Fibroblast of lung (primary cell): ENCODE measurements around the gene TEX29. TPM values are rescaled to one million over a fixed set of nuclear protein-coding genes. Genes with fewer than 3 reads are reported as not detected.

Experiments
- DNase-seq, 2 donors: peaks; one replicate each; pipeline versions ENCODE4 v3.0.0 to v3.0.0-alpha.2; 2010; ENCODE audit warnings: low read depth in 2 of 2
- H2AFZ ChIP-seq: 2 replicates; pipeline ENCODE4 v1.5.1; 2012; ENCODE audit warnings: low read length, control low read depth, inconsistent platforms
- H3K27ac ChIP-seq: 2 replicates; pipeline ENCODE4 v1.5.1; 2011; ENCODE audit warnings: low read length, control low read depth; ENCODE audit not compliant: insufficient read depth
- H3K27me3 ChIP-seq: 2 replicates; pipeline ENCODE4 v1.5.1; 2011; ENCODE audit warnings: mild to moderate bottlenecking, low read length; ENCODE audit not compliant: control insufficient read depth, insufficient read depth
- H3K36me3 ChIP-seq: 2 replicates; pipeline ENCODE4 v1.5.1; 2011; ENCODE audit warnings: low read length; ENCODE audit not compliant: control insufficient read depth, insufficient read depth
- H3K4me1 ChIP-seq: 2 replicates; pipeline ENCODE4 v1.5.1; 2011; ENCODE audit warnings: low read length; ENCODE audit not compliant: control insufficient read depth, insufficient read depth; ENCODE audit errors: extremely low read depth
- H3K4me2 ChIP-seq: 2 replicates; pipeline ENCODE4 v1.5.1; 2011; ENCODE audit warnings: low read length, control low read depth; ENCODE audit not compliant: insufficient read depth; ENCODE audit errors: extremely low read depth
- H3K4me3 ChIP-seq, 4 experiments: fragments of 200-600 bp in 1 of 4; sonication (generic) in 1 of 4; replicated peaks in 1 of 4; 2 replicates each; pipeline ENCODE4 v1.5.1; 2011 to 2016; ENCODE audit warnings: low read length in 4 of 4, low read depth in 3 of 4, mild to moderate bottlenecking in 3 of 4, control low read depth in 2 of 4, inconsistent platforms in 1 of 4, mixed read lengths in 1 of 4; ENCODE audit not compliant: insufficient read depth in 1 of 4; ENCODE audit errors: control extremely low read depth in 1 of 4
- H3K79me2 ChIP-seq: 2 replicates; pipeline ENCODE4 v1.5.1; 2012; ENCODE audit warnings: mild to moderate bottlenecking, low read length, inconsistent platforms; ENCODE audit not compliant: control insufficient read depth, insufficient read depth
- H3K9ac ChIP-seq: 2 replicates; pipeline ENCODE4 v1.5.1; 2011; ENCODE audit warnings: mild to moderate bottlenecking, low read length, control low read depth; ENCODE audit not compliant: insufficient read depth
- H3K9me3 ChIP-seq: 2 replicates; pipeline ENCODE4 v1.5.1; 2012; ENCODE audit warnings: low read depth, low read length; ENCODE audit not compliant: control insufficient read depth, insufficient read depth
- H4K20me1 ChIP-seq: 2 replicates; pipeline ENCODE4 v1.5.1; 2011; ENCODE audit warnings: low read length; ENCODE audit not compliant: control insufficient read depth, insufficient read depth; ENCODE audit errors: extremely low read depth
- EZH2 ChIP-seq: IDR thresholded peaks from 2 replicates; pipeline ENCODE4 v1.5.1; 2012; ENCODE audit warnings: low read length, control low read depth, mild to moderate bottlenecking; ENCODE audit errors: missing control alignments
- polyA plus RNA-seq, 2 donors: library from polyadenylated mRNA; depleted of rRNA in 1 of 2; stranded (reverse) in 1 of 2; unstranded in 1 of 2; fragments of >200 nt; gene quantifications; 2 replicates each; pipeline ENCODE4 v1.2.1, GENCODE V29; 2011 to 2012; ENCODE audit warnings: missing spikeins in 1 of 2
- total RNA-seq: library from RNA; depleted of rRNA; stranded (reverse); fragments of >200 nt; gene quantifications from 2 replicates; pipeline ENCODE4 v1.2.1, GENCODE V29; 2014
- TF ChIP-seq, protein P1 (sequence below), 2 donors: IDR thresholded peaks in 1 of 2; conservative IDR thresholded peaks in 1 of 2; 1 replicate in 1 of 2; 2 replicates in 1 of 2; pipeline ENCODE4 v1.5.1; 2011 to 2012; ENCODE audit warnings: low read length in 2 of 2, control low read depth in 1 of 2, inconsistent platforms in 1 of 2, low read depth in 1 of 2, mild to moderate bottlenecking in 1 of 2

TEX29 gene
- total and polyA plus RNA-seq, 2 donors (not counting 1 experiment from before 2014, with no cell fraction given), result 0.66 to 1.7 TPM

- Histone ChIP-seq H3K27me3 (peaks cover 3% of the 10 kb centered on the region), H3K9me3 (no peaks in the 10 kb centered on the region)
- TF ChIP-seq, protein P1, sequence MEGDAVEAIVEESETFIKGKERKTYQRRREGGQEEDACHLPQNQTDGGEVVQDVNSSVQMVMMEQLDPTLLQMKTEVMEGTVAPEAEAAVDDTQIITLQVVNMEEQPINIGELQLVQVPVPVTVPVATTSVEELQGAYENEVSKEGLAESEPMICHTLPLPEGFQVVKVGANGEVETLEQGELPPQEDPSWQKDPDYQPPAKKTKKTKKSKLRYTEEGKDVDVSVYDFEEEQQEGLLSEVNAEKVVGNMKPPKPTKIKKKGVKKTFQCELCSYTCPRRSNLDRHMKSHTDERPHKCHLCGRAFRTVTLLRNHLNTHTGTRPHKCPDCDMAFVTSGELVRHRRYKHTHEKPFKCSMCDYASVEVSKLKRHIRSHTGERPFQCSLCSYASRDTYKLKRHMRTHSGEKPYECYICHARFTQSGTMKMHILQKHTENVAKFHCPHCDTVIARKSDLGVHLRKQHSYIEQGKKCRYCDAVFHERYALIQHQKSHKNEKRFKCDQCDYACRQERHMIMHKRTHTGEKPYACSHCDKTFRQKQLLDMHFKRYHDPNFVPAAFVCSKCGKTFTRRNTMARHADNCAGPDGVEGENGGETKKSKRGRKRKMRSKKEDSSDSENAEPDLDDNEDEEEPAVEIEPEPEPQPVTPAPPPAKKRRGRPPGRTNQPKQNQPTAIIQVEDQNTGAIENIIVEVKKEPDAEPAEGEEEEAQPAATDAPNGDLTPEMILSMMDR (conservative IDR thresholded peaks at IDR 0.05 in 1 of 2, IDR thresholded peaks at IDR 0.05 in 1 of 2; ENCODE audit: low read depth in 1 of 2, low read length in 2 of 2), result no peak
- no peak for TF ChIP-seq EZH2
Measured at GRCh38 chr13:111326621-111326965, 6.2 kb downstream of the TEX29 start.

DNA sequence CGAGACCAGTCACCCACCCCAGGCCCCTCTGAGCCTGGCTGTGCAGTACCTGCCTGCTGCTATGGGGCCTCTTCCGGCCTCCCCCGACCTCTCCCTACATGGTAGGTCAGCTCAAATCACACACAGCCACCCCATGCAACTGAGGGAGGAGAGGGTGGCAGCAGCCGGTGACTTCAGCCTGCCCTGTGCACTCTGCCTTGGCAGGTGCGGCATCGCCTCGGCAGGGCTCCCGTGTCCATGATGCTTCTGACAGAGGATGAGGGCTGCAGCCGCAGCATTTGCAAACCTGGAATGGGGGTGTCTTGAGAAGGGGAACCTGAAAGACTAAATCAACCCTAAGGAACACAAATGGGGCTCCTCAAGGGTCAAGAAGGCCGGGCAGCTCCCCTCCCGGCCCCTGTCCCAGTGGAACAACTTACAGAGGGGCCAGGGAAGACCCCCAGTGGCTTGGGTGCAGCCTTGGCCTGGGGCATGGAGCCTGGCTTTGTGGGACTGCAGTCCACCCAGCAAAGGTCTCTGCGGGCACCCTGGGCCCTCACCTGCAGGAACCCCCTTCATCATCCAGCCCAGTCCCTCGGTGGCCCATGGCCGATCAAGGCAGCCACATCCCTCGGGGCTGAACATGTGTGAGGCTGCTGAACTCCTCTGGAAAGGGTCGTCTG is 6.7 kb downstream of the TEX29 start:
- no peak overlapping the region for H3K27ac ChIP-seq
- peaks cover 3% of the 10 kb centered on the region for H3K27me3 ChIP-seq
- no peaks in the 10 kb centered on the region for H3K9me3 ChIP-seq
- H3K79me2 ChIP-seq, result no peaks in the 10 kb centered on the region
- no peaks in the 10 kb centered on the region for H4K20me1 ChIP-seq
- no peaks in the 10 kb centered on the region for H3K36me3 ChIP-seq
- H3K4me2 ChIP-seq, result no peak overlapping the region
- TF ChIP-seq, protein P1 (conservative IDR thresholded peaks at IDR 0.05 in 1 of 2, IDR thresholded peaks at IDR 0.05 in 1 of 2; ENCODE audit: low read depth in 1 of 2, low read length in 2 of 2), result no peak
- TF ChIP-seq EZH2, result no peak
- no peak overlapping the region for H3K4me3 ChIP-seq
- no peak for DNase-seq
- H2AFZ ChIP-seq, result no peak overlapping the region
- H3K4me1 ChIP-seq, result peaks cover 3% of the 10 kb centered on the region
- H3K9ac ChIP-seq, result no peak overlapping the region

More at GRCh38 chr13:111326621-111326965, 6.2 kb downstream of the TEX29 start:
- Histone ChIP-seq H3K4me3 (no peak overlapping the region), H3K9ac (no peak overlapping the region), H4K20me1 (no peaks in the 10 kb centered on the region), H3K79me2 (no peaks in the 10 kb centered on the region), H3K4me2 (no peak overlapping the region), H3K36me3 (no peaks in the 10 kb centered on the region), H3K4me1 (peaks cover 3% of the 10 kb centered on the region), H3K27ac (no peak overlapping the region), H2AFZ (no peak overlapping the region)
- DNase-seq, result no peak

DNA sequence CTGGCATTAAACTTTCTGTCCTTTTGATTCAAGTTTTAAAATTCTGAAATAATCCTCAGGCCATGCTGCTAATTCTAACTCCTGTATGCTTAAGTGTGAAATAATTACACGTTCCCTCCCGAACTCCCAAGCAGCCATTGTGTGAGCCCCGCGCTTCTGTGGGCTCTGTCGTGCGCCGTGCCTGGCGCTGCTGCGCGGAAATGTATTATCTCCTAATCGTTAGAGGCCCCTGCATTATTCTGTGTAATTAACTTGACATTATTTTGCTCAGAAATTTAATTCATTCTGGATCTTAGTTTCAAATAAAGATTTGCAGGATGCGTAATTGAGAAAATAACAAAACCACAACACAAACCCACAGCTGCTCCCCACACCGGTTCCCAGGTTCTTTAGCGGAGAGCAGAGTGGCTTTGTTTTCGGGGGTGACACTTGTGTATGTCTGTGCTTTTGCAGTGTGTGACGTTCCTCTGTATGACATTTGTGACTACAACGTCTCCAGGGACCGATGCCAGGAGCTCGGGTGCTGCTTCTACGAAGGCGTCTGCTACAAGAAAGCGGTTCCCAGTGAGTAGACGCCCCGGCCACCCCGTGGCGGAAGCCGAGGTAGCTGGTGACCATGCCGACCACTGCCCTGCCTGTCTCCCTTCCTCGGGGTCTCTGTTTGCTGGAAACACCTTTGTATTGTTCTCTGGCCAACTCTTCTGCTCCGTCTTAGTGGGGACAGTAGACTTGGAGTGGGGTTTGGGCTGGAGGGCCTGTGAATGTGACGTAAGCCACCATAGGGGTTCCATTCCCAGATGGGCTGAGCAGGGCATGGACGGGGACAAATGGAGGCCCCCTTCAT is 7.5 kb downstream of the TEX29 start:
- H3K27me3 ChIP-seq, result peaks cover 3% of the 10 kb centered on the region

More for the DNA sequence above, 7.5 kb downstream of the TEX29 start:
- no peaks in the 10 kb centered on the region for H3K79me2 ChIP-seq
- no peak overlapping the region for H3K27ac ChIP-seq
- no peaks in the 10 kb centered on the region for H3K36me3 ChIP-seq
- no peak for DNase-seq
- no peaks in the 10 kb centered on the region for H4K20me1 ChIP-seq
- no peaks in the 10 kb centered on the region for H3K9me3 ChIP-seq
- no peak overlapping the region for H3K4me3 ChIP-seq
- H2AFZ ChIP-seq, result no peak overlapping the region
- H3K4me1 ChIP-seq, result peaks cover 3% of the 10 kb centered on the region
- no peak overlapping the region for H3K4me2 ChIP-seq
- H3K9ac ChIP-seq, result no peak overlapping the region
- no peak for TF ChIP-seq EZH2
- TF ChIP-seq, protein P1 (conservative IDR thresholded peaks at IDR 0.05 in 1 of 2, IDR thresholded peaks at IDR 0.05 in 1 of 2; ENCODE audit: low read depth in 1 of 2, low read length in 2 of 2), result no peak
